H1 (cell line): ENCODE data around the gene PRDM10.

Experiments
- CREB1 ChIP-seq: IDR thresholded peaks from 2 replicates; pipeline ENCODE4 v1.6.1; 2012; ENCODE audit warnings: inconsistent platforms
- GABPA ChIP-seq: IDR thresholded peaks from 2 replicates; pipeline ENCODE4 v1.6.1; 2011; ENCODE audit warnings: mild to moderate bottlenecking, low read length, moderate library complexity, borderline replicate concordance; ENCODE audit not compliant: insufficient read depth
- GTF2F1 ChIP-seq: IDR thresholded peaks from 2 replicates; pipeline ENCODE4 v1.6.1; 2012; ENCODE audit warnings: low read depth, low read length, improper control_type of control experiment, borderline replicate concordance
- JUND ChIP-seq: IDR thresholded peaks from 2 replicates; pipeline ENCODE4 v1.6.1; 2011; ENCODE audit warnings: mild to moderate bottlenecking, improper control_type of control experiment, low read length
- POLR2AphosphoS5 ChIP-seq: IDR thresholded peaks from 2 replicates; pipeline ENCODE4 v1.6.1; 2011; ENCODE audit warnings: low read depth, low read length
- YY1 ChIP-seq: IDR thresholded peaks from 2 replicates; pipeline ENCODE4 v1.6.1; 2011; ENCODE audit warnings: low read depth, mild to moderate bottlenecking, low read length
- TF ChIP-seq, protein P1 (sequence below): IDR thresholded peaks from 2 replicates; pipeline ENCODE4 v1.6.1; 2012; ENCODE audit warnings: inconsistent platforms
- TF ChIP-seq, protein P2 (sequence below), 3 experiments: IDR thresholded peaks; 1 replicate in 2 of 3; 2 replicates in 1 of 3; pipeline versions ENCODE4 v1.5.1 to v1.6.1; 2011; ENCODE audit warnings: low read length in 3 of 3, mild to moderate bottlenecking in 3 of 3, inconsistent platforms in 2 of 3, low read depth in 1 of 3, moderate library complexity in 1 of 3; ENCODE audit not compliant: insufficient read depth in 1 of 3; ENCODE audit errors: control extremely low read depth in 1 of 3
- TF ChIP-seq, protein P3 (sequence below): IDR thresholded peaks from 2 replicates; pipeline ENCODE4 v1.6.1; 2011; ENCODE audit warnings: low read length, improper control_type of control experiment

DNA sequence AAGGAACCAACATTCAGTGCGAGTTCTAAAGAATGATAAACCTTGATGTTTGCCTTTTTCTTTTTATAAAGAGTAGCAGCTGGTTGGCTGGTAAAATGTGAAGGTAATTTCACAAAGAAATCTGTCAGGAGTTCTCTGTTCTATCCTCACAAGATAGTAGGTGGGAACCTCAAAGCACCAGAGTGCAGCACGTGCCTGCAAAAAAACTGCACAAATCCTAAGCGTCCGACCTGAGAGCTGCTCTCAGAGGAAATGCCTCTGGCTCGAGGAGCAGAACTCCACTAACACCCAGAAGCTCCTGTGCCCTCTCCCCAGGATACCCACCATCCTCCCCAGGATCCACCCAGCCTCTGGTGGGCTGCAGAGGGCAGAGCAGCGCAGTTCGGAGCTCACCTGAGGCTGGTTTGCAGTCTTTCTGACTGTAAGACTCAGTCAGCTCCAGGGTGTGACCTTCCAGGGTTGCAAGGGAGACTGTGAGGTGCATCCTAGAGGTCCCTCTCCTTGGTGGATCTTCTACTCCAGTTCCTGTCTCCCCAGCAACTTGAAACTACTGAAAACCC is 23.5 kb downstream of the PRDM10 start:
- no peak for TF ChIP-seq POLR2AphosphoS5
- TF ChIP-seq YY1, result no peak
- TF ChIP-seq GABPA, result no peak
- TF ChIP-seq JUND, result no peak
- TF ChIP-seq, protein P1, sequence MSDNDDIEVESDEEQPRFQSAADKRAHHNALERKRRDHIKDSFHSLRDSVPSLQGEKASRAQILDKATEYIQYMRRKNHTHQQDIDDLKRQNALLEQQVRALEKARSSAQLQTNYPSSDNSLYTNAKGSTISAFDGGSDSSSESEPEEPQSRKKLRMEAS, result no peak
- no peak for TF ChIP-seq CREB1
- TF ChIP-seq, protein P2, sequence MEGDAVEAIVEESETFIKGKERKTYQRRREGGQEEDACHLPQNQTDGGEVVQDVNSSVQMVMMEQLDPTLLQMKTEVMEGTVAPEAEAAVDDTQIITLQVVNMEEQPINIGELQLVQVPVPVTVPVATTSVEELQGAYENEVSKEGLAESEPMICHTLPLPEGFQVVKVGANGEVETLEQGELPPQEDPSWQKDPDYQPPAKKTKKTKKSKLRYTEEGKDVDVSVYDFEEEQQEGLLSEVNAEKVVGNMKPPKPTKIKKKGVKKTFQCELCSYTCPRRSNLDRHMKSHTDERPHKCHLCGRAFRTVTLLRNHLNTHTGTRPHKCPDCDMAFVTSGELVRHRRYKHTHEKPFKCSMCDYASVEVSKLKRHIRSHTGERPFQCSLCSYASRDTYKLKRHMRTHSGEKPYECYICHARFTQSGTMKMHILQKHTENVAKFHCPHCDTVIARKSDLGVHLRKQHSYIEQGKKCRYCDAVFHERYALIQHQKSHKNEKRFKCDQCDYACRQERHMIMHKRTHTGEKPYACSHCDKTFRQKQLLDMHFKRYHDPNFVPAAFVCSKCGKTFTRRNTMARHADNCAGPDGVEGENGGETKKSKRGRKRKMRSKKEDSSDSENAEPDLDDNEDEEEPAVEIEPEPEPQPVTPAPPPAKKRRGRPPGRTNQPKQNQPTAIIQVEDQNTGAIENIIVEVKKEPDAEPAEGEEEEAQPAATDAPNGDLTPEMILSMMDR (IDR thresholded peaks at IDR 0.05; ENCODE audit: control extremely low read depth in 1 of 3, insufficient read depth in 1 of 3, low read depth in 1 of 3, low read length in 3 of 3), result no peak
- no peak for TF ChIP-seq GTF2F1
- TF ChIP-seq, protein P3, sequence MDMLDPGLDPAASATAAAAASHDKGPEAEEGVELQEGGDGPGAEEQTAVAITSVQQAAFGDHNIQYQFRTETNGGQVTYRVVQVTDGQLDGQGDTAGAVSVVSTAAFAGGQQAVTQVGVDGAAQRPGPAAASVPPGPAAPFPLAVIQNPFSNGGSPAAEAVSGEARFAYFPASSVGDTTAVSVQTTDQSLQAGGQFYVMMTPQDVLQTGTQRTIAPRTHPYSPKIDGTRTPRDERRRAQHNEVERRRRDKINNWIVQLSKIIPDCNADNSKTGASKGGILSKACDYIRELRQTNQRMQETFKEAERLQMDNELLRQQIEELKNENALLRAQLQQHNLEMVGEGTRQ, result no peak
